GF-D8 (cell line): Measurements from ENCODE around the gene APLP2.
"Not testable (repeated sequence)": the region's sequence is repeated elsewhere in the genome, so short reads cannot be mapped to it uniquely, and the experiment has no call there.

ENCODE experiments used
- DNase-seq: peaks from one replicate; lab custom pipeline; 2025; lab: John Stamatoyannopoulos, UW

Gene APLP2

DNA sequence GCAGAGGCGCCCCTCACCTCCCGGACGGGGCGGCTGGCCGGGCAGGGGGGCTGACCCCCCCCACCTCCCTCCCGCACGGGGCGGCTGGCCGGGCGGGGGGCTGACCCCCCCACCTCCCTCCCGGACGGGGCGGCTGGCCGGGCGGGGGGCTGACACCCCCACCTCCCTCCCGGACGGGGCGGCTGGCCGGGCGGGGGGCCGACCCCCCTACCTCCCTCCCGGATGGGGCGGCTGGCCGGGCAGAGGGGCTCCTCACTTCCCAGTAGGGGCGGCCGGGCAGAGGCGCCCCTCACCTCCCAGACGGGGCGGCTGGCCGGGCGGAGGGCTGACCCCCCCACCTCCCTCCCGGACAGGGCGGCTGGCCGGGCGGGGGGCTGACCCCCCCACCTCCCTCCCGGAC lies 21.5 kb downstream of the APLP2 start:
- DNase-seq: not testable (repeated sequence)

GRCh38 chr11:130092661-130093060 lies 23.0 kb downstream of the APLP2 start:
- no peak for DNase-seq

DNA sequence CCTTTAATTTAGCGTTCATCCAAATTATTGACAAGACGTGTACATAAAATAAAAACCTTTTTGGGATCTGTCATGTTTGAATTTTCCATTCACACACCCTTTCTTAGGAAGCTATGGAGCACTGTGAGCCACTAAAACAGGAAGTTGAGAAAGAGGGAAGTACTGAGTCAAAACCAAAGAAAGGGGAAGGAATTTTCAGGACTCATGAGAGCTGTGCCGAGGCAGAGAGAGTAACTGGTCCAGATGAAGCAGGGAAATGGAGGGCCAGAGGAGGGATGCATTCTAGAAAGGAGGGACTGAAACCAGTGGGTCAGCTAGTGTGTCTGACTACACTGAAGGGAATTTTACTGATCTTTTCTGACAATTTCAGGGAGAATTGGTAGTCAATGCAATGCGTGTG lies 24.9 kb downstream of the APLP2 start:
- peak; percentile 94 for DNase-seq

DNA sequence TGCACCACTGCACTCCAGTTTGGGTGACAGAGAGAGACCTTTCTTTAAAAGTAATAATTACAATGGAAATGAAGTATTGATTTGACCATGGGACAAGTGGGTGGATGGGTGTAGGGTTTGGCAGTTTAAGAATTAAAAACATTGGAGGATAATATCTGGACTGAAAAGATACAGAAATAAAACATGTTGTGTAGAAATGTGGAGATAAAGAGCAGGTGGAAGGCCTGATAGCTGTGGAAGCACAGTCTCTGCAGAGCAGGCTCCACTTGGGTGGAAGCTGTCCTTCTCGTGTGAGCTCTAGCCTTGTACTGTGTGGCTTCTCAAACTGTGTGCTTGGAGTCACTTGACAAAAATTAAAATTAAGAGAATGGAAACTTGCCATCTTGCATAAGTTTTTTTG lies 25.6 kb downstream of the APLP2 start:
- DNase-seq: no peak

DNA sequence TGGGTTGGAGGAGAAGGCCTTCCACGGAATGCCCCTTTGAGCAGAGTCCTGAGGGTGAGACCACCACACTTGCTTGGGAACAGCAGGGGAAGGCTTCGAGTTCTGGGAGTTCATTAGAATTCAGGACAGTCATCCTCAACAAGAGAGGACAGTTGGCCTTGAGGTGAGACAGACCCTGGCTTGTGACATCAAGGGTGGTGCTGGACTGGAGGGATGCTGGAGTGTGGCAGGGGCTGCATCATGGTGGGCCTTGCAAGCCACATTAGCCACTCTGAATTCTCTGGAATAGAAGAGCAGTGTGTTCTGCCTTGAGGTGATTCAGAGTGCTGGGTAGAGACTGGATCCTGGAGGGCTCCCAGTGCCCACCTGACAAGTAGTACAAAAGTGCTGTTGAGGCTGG lies 26.3 kb downstream of the APLP2 start:
- no peak for DNase-seq

DNA sequence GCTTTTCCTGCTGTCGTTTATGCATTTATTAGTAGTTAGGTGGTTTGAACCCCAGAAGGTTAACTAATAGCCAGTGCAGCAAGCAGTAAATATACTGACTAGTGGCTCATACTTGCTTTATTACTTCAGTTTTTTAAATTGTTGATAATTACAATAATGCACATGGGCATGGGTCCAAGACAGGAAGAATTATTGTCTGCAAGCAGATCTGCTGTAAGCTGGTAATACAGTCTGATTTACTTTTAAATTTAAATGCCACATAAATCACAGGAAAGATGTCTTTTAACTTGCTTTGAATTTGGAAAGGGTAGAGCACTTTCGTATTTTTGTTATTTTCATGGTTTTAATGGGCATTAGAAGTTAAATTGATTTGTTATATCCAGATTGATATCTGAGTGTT lies 27.1 kb downstream of the APLP2 start:
- DNase-seq: no peak

DNA sequence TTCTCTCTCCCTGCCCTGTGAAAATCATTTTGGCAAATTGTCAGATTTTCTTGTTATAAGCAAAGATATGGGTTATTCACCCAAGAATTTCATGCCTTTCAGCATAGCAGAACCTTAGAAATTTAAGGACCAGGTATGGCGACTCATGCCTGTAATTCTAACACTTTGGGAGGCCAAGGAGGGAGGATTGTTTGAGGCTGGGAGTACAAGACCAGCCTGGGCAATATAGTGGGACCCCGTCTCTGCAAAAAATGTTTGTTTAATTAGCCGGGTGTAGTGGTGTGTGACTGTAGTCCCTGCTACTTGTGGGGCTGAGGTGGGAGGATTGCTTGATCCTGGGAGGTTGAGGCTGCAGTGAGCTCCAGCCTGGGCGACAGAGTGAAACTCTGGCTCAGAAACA lies 27.6 kb downstream of the APLP2 start:
- no peak for DNase-seq

GRCh38 chr11:130099356-130099755 lies 29.7 kb downstream of the APLP2 start:
- DNase-seq: no peak

- no peak for DNase-seq
These were observed 30.8 kb downstream of the APLP2 start for GRCh38 chr11:130100381-130101095.

DNA sequence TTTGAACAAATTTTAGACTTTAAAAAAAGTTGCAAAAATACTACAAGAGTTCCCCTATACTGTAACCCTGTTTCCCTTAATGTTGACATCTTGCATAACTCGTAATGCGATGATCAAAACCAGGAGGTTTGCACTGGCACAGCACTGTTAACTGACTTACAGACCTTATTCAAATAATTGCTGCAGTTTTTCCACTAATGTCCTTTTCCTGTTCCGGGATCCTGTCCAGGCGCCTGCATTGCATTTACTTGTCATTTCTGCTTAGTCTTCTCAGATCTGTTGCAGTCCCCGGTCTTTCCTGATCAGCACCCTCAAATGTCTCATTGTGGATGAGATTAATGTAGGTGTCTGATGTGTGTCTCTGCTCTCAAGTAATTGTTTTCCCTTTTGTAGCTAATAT lies 32.0 kb downstream of the APLP2 start:
- DNase-seq: no peak

- DNase-seq: no peak
These were observed 32.9 kb downstream of the APLP2 start for GRCh38 chr11:130102301-130103249.

GRCh38 chr11:130103296-130103814 lies 33.7 kb downstream of the APLP2 start:
- DNase-seq: no peak

GRCh38 chr11:130106381-130106780 lies 36.7 kb downstream of the APLP2 start:
- DNase-seq: no peak

DNA sequence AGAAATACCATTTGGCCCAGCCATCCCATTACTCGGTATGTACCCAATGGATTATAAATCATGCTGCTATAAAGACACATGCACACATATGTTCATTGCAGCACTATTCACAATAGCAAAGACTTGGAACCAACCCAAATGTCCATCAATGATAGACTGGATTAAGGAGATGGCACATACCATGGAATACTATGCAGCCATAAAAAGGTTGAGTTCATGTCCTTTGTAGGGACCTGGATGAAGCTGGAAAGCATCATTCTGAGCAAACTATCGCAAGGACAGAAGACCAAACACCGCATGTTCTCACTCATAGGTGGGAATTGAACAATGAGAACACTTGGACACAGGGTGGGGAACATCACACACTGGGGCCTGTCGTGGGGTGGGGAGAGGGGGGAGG lies 39.0 kb downstream of the APLP2 start:
- DNase-seq: not testable (repeated sequence)

- no peak for DNase-seq
These were observed 39.7 kb downstream of the APLP2 start for GRCh38 chr11:130109386-130109785.

GRCh38 chr11:130110339-130111108 lies 40.8 kb downstream of the APLP2 start:
- no peak for DNase-seq

GRCh38 chr11:130112071-130112830 lies 42.6 kb downstream of the APLP2 start:
- no peak for DNase-seq

GRCh38 chr11:130114281-130114680 lies 44.6 kb downstream of the APLP2 start:
- no peak for DNase-seq

DNA sequence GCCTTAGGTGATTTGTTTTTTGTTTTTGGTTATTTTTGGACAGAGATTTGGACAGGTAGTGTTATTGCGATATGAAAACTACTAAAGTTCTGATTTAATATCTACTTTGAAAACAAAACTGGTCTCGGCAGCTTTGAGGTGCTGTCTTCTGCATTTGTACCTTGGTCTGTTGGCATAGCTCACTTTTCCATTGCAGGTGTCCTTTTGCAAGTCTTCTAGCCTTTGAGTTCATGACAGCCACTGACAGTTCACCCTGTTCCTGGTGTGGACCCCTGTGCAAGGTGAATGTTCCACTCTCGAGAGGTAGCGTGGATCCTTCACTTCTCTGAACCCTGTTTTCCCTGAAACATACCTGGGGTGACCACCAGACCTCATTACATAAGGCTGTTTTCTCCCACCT lies 45.0 kb downstream of the APLP2 start:
- no peak for DNase-seq

GRCh38 chr11:130115218-130115617 lies 45.5 kb downstream of the APLP2 start:
- DNase-seq: no peak

DNA sequence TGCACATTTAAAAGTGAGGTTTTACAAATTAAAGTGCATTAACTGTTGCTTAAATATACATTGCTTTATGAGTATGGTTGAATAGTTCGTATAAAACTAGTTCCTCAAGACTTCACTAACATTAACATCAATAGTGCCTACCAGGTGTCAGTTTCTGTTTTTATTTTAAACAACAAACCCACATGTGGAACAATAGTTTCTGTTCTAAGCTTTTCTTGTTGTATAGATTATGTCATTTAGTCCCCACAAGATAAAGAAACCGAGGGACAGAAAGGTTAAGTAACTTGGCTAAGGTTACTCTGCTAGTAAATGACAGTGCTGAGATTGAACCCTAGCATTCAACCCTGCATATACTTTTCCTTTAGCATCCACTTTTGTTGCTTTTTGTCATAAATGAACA lies 48.5 kb downstream of the APLP2 start:
- DNase-seq: no peak
